ENCODE data around the gene PRDM1. TPM values are rescaled to one million over a fixed set of nuclear protein-coding genes. Genes with fewer than 3 reads are reported as not detected.

Gene PRDM1
- total RNA-seq (2014; rRNA removed; shearing (Covaris generic)) = 0.19 and 0.31 TPM in 2 replicates

GRCh38 chr6:106085984-106086813 is at the start of gene PRDM1:
TSS of gene PRDM1 (plus strand) at chr6:106086336. CDS start at chr6:106086554, 218 bp downstream.
- DNase-seq (ENCODE audit: low spot score) = peak; percentile 66

GRCh38 chr6:106037060-106037459 is 49.1 kb upstream of the PRDM1 start:
- no peak for DNase-seq (ENCODE audit: low spot score)

GRCh38 chr6:106039897-106040592 is 46.1 kb upstream of the PRDM1 start:
- no peak for DNase-seq (ENCODE audit: low spot score)

- no peak for DNase-seq (ENCODE audit: low spot score)
Observed at GRCh38 chr6:106044151-106044550, 42.0 kb upstream of the PRDM1 start.

- DNase-seq (ENCODE audit: low spot score) = no peak
Observed at GRCh38 chr6:106045077-106045476, 41.1 kb upstream of the PRDM1 start.

- DNase-seq (ENCODE audit: low spot score) = no peak
Observed at GRCh38 chr6:106046116-106046853, 39.9 kb upstream of the PRDM1 start.

GRCh38 chr6:106046854-106047200 is 39.3 kb upstream of the PRDM1 start:
- DNase-seq (ENCODE audit: low spot score) = no peak

- no peak for DNase-seq (ENCODE audit: low spot score)
Observed at GRCh38 chr6:106048336-106048735, 37.8 kb upstream of the PRDM1 start.

- no peak for DNase-seq (ENCODE audit: low spot score)
Observed at GRCh38 chr6:106050538-106050937, 35.6 kb upstream of the PRDM1 start.

GRCh38 chr6:106051226-106051625 is 34.9 kb upstream of the PRDM1 start:
- DNase-seq (ENCODE audit: low spot score) = no peak

- DNase-seq (ENCODE audit: low spot score) = no peak
Observed at GRCh38 chr6:106053484-106054205, 32.5 kb upstream of the PRDM1 start.

- no peak for DNase-seq (ENCODE audit: low spot score)
Observed at GRCh38 chr6:106055489-106055888, 30.6 kb upstream of the PRDM1 start.

GRCh38 chr6:106056060-106056745 is 29.9 kb upstream of the PRDM1 start:
- no peak for DNase-seq (ENCODE audit: low spot score)

- DNase-seq (ENCODE audit: low spot score) = no peak
Observed at GRCh38 chr6:106056746-106057390, 29.3 kb upstream of the PRDM1 start.

- no peak for DNase-seq (ENCODE audit: low spot score)
Observed at GRCh38 chr6:106059331-106059730, 26.8 kb upstream of the PRDM1 start.

GRCh38 chr6:106060167-106060566 is 26.0 kb upstream of the PRDM1 start:
- no peak for DNase-seq (ENCODE audit: low spot score)

GRCh38 chr6:106063448-106063850 is 22.7 kb upstream of the PRDM1 start:
- no peak for DNase-seq (ENCODE audit: low spot score)

GRCh38 chr6:106064142-106064541 is 22.0 kb upstream of the PRDM1 start:
- DNase-seq (ENCODE audit: low spot score) = no peak

- DNase-seq (ENCODE audit: low spot score) = no peak
Observed at GRCh38 chr6:106064756-106065155, 21.4 kb upstream of the PRDM1 start.

- no peak for DNase-seq (ENCODE audit: low spot score)
Observed at GRCh38 chr6:106066989-106067388, 19.1 kb upstream of the PRDM1 start.

GRCh38 chr6:106069478-106069877 is 16.7 kb upstream of the PRDM1 start:
- peak; percentile 76 for DNase-seq (ENCODE audit: low spot score)
